Activated naive CD4-positive, alpha-beta T cell treated with anti-CD3 and anti-CD28 coated beads, Interleukin-2, amount 50 U/mL, for 24 hours (primary cell): Measurements from ENCODE around the gene HELB.

Source experiments
- H3K27ac Mint-ChIP-seq: one replicate; pipeline ENCODE4 v1.8.0; 2021; ENCODE audit warnings: mild to moderate bottlenecking, mixed read lengths
- H3K27me3 Mint-ChIP-seq: one replicate; pipeline ENCODE4 v1.8.0; 2021; ENCODE audit warnings: mixed read lengths
- H3K36me3 Mint-ChIP-seq: one replicate; pipeline ENCODE4 v1.8.0; 2021; ENCODE audit warnings: mixed read lengths
- H3K4me1 Mint-ChIP-seq: one replicate; pipeline ENCODE4 v1.8.0; 2021; ENCODE audit warnings: mixed read lengths
- H3K4me3 Mint-ChIP-seq: one replicate; pipeline ENCODE4 v1.8.0; 2021; ENCODE audit warnings: mild to moderate bottlenecking, mixed read lengths
- H3K9me3 Mint-ChIP-seq: one replicate; pipeline ENCODE4 v1.8.0; 2021; ENCODE audit warnings: mixed read lengths

HELB gene

DNA sequence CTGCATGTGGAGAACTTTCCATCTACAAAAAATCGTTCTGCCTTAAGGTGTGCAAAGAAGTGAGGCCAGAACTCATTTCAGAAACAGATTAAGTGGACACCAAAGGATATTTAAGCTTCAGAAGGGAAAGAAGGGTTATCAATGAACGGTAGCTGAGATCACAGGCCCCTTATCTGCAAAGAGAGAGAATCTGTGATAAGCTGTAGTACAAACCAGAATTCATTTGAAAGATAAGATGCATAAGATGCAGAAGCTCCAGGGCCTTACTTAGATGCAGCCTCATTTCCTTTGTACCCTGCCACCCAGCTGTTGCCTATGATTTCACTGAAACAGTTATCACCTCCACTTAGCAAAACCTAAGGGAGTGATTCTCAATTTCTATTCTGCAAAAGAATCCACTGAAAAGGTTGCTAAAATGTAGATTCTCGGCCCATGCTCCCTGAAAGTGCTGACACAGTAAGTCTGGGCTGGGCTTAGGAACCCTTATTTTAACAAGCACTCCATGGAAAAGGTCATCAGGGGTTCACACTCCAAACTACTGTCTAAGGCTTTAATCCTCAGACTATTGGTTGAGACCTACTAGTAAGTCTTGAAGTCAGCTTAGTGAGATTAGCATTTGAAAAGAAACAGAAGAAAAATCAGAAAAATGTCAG lies 64.8 kb downstream of the HELB start:
- H3K9me3 Mint-ChIP-seq, result no peaks in the 10 kb centered on the region
- no peak overlapping the region for H3K4me3 Mint-ChIP-seq
- peaks cover 26% of the 10 kb centered on the region for H3K36me3 Mint-ChIP-seq
- no peak overlapping the region for H3K27ac Mint-ChIP-seq
- no peaks in the 10 kb centered on the region for H3K4me1 Mint-ChIP-seq
- H3K27me3 Mint-ChIP-seq, result no peaks in the 10 kb centered on the region

GRCh38 chr12:66371982-66372381 lies 69.7 kb downstream of the HELB start:
- Mint-ChIP-seq H3K4me1 (no peaks in the 10 kb centered on the region), H3K4me3 (no peak overlapping the region), H3K36me3 (peaks cover 20% of the 10 kb centered on the region), H3K27ac (no peak overlapping the region), H3K27me3 (no peaks in the 10 kb centered on the region), H3K9me3 (no peaks in the 10 kb centered on the region)

- Mint-ChIP-seq H3K36me3 (peaks cover 9% of the 10 kb centered on the region), H3K4me3 (no peak overlapping the region), H3K9me3 (no peaks in the 10 kb centered on the region), H3K4me1 (no peaks in the 10 kb centered on the region), H3K27ac (no peak overlapping the region), H3K27me3 (no peaks in the 10 kb centered on the region)
Measured at GRCh38 chr12:66375560-66375959, 73.3 kb downstream of the HELB start.

DNA sequence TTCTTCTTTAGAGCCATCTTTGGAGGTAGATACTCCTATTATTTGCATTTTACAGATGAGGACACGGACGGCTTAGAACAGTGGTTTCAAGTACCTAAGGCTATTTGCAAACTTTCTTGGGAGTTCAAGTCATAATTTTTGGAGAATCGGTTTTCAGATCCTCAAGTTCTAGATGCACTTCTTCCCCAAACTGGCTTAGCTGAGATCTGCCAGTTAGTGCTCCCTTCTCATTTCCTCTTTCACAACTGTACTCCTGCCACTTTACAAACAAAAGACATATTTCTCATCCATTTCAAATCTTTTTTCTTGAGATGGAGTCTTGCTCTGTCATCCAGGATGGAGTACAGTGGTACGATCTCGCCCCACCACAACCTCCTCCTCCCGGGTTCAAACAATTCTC lies 77.3 kb downstream of the HELB start:
- Mint-ChIP-seq H3K9me3 (no peaks in the 10 kb centered on the region), H3K4me1 (no peaks in the 10 kb centered on the region), H3K36me3 (peaks cover 10% of the 10 kb centered on the region), H3K27ac (no peak overlapping the region), H3K27me3 (no peaks in the 10 kb centered on the region), H3K4me3 (no peak overlapping the region)

DNA sequence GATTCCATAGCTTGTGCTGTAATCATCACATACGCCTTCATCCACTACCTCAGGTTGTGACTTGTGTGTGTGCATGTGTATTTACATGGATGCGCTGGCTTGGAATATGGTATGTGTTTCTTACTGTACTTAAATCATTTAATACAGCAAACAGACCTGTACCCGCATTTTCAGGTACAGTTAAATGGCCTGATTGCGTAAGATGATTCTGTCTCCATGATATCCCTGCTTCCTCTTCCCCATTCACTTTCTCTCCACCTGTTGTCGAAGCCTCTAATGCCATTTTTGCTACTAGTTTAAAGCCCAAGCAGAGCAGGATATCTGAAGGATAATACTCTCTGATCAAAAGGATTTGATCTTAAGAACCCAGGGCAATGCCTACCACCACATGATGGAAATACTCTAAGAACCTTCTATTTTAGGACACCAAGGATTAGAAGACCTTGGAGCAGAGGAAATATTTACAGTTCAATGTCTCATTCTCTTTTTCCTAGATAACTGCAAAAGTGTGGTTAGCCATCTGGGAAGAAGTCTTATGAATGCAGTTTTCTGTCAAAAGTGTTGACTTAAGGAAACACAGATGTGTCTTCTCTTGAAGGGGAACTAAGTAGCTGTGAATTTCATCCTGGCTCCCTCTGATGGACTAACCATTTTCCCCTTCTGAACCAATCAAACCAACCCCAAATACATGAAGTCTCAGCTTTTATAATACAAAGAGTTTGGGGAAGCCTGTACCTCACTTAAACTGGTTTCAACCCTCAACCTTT lies 78.7 kb downstream of the HELB start:
- no peaks in the 10 kb centered on the region for H3K27me3 Mint-ChIP-seq
- H3K27ac Mint-ChIP-seq, result no peak overlapping the region
- no peaks in the 10 kb centered on the region for H3K9me3 Mint-ChIP-seq
- no peaks in the 10 kb centered on the region for H3K4me1 Mint-ChIP-seq
- no peak overlapping the region for H3K4me3 Mint-ChIP-seq
- H3K36me3 Mint-ChIP-seq, result peaks cover 10% of the 10 kb centered on the region

- Mint-ChIP-seq H3K4me3 (no peak overlapping the region), H3K27ac (no peak overlapping the region), H3K36me3 (peaks cover 19% of the 10 kb centered on the region), H3K4me1 (no peaks in the 10 kb centered on the region), H3K27me3 (peaks cover 2% of the 10 kb centered on the region), H3K9me3 (peaks cover 4% of the 10 kb centered on the region)
Measured at GRCh38 chr12:66387117-66387516, 84.8 kb downstream of the HELB start.
